AG04450 (cell line): ENCODE results near the gene HDAC10. TPM values are rescaled to one million over a fixed set of nuclear protein-coding genes. Genes with fewer than 3 reads are reported as not detected.

Experiments used
- CTCF ChIA-PET: fragments of 300-600, 350-600 bp; formaldehyde crosslinking; extraction: SDS; loops from one replicate; lab custom pipeline; 2022; ENCODE audit warnings: antibody characterized with exemption, inconsistent platforms; lab: Charles Lee
- POLR2A ChIA-PET: fragments of 350-600 bp; formaldehyde crosslinking; extraction: SDS; loops from one replicate; lab custom pipeline; 2021; ENCODE audit warnings: antibody characterized with exemption, inconsistent platforms; lab: Yijun Ruan, JAX
- DNase-seq: peaks from one replicate; pipeline ENCODE4 v3.0.0-alpha.2; 2011; ENCODE audit warnings: low read depth, low spot score
- H3K27ac ChIP-seq: one replicate; pipeline ENCODE4 v1.5.1; 2012; ENCODE audit warnings: low read depth, low read length, control low read depth
- H3K27me3 ChIP-seq: one replicate; pipeline ENCODE4 v1.6.0; 2012; ENCODE audit warnings: low read length; ENCODE audit not compliant: control insufficient read depth, insufficient read depth
- H3K4me3 ChIP-seq: 2 replicates; pipeline ENCODE4 v1.5.1; 2011; ENCODE audit warnings: mild to moderate bottlenecking, low read depth, low read length, control low read depth
- H3K9me3 ChIP-seq: 2 replicates; pipeline ENCODE4 v1.5.1; 2012; ENCODE audit warnings: low read length; ENCODE audit not compliant: control insufficient read depth, insufficient read depth
- CTCF ChIP-seq: IDR thresholded peaks from 2 replicates; pipeline ENCODE4 v1.5.1; 2011; ENCODE audit warnings: low read depth, low read length, control low read depth, inconsistent platforms
- polyA plus RNA-seq: library from polyadenylated mRNA; depleted of rRNA; stranded (reverse); fragments of >200 nt; gene quantifications from 2 replicates; pipeline ENCODE4 v1.2.3, GENCODE V29; 2011

The HDAC10 gene
- polyA plus RNA-seq, 1 experiment = 7.0 TPM

GRCh38 chr22:50244420-50245213 is 6.4 kb downstream of the HDAC10 start, which contains the start of gene TUBGCP6:
Gene TUBGCP6 (minus strand): TSS chr22:50245023. CDS start chr22:50244459, 564 bp downstream.
- H3K9me3 ChIP-seq = peaks cover 4% of the 10 kb centered on the region; the same call in 1 of the 2 replicates
- no peaks in the 10 kb centered on the region for H3K27me3 ChIP-seq
- ChIA-PET POLR2A (interaction anchor here (1.0 kb wide), 1 partner anchor 18 kb away, joined by 3 read pairs; no protein-coding TSS in a partner anchor), CTCF (interaction anchor here (1.0 kb wide), 2 partner anchors 23 to 97 kb away, joined by 3 to 6 read pairs; no protein-coding TSS in a partner anchor)
- peak within 1 kb of the TSS; percentile 98 for H3K4me3 ChIP-seq
- TF ChIP-seq CTCF = peak; percentile 25; the same call in 1 of the 2 replicates
- peak; percentile 59 for DNase-seq
- H3K27ac ChIP-seq = peak within 1 kb of the TSS; percentile 77

GRCh38 chr22:50243685-50244419 is 7.2 kb downstream of the HDAC10 start:
- no peaks in the 10 kb centered on the region for H3K27me3 ChIP-seq
- TF ChIP-seq CTCF = no peak
- peak overlapping the region; percentile 98 for H3K4me3 ChIP-seq
- ChIA-PET CTCF (interaction anchor here (1.0 to 2.6 kb wide), 4 partner anchors 24 to 122 kb away, joined by 3 to 14 read pairs (median 8); no protein-coding TSS in a partner anchor), POLR2A (interaction anchor here (1.0 kb wide), 1 partner anchor 19 kb away, joined by 3 read pairs; no protein-coding TSS in a partner anchor)
- peaks cover 4% of the 10 kb centered on the region; the same call in 1 of the 2 replicates for H3K9me3 ChIP-seq
- DNase-seq = no peak
- peak overlapping the region; percentile 77 for H3K27ac ChIP-seq

- POLR2A ChIA-PET = no interaction called here
- no peak for DNase-seq
- H3K4me3 ChIP-seq = peak overlapping the region; percentile 47
- peaks cover 4% of the 10 kb centered on the region; the same call in 1 of the 2 replicates for H3K9me3 ChIP-seq
- no peak overlapping the region for H3K27ac ChIP-seq
- CTCF ChIA-PET = interaction anchor here (0.7 to 2.6 kb wide), 6 partner anchors 8 to 124 kb away, joined by 3 to 14 read pairs (median 6); partner anchors contain the start of gene HDAC10
- H3K27me3 ChIP-seq = no peaks in the 10 kb centered on the region
- no peak for TF ChIP-seq CTCF
Observed at GRCh38 chr22:50242406-50242949, 8.6 kb downstream of the HDAC10 start.

- CTCF ChIA-PET = interaction anchor here (0.9 to 2.6 kb wide), 2 partner anchors 8 to 128 kb away, joined by 4 to 6 read pairs; no protein-coding TSS in a partner anchor
- POLR2A ChIA-PET = no interaction called here
- no peak for TF ChIP-seq CTCF
Observed at GRCh38 chr22:50238755-50239154, 12.3 kb downstream of the HDAC10 start.

More at GRCh38 chr22:50238755-50239154, 12.3 kb downstream of the HDAC10 start:
- Histone ChIP-seq H3K27me3 (no peaks in the 10 kb centered on the region), H3K27ac (no peak overlapping the region), H3K9me3 (peaks cover 11% of the 10 kb centered on the region; the same call in 1 of the 2 replicates), H3K4me3 (no peak overlapping the region)
- DNase-seq = no peak
